ENCODE results near the gene HK3.

HK3 gene

GRCh38 chr5:176870110-176870591 is 29.0 kb downstream of the HK3 start:
- DNase-seq (ENCODE audit: low read depth in 2 of 2, low spot score in 1 of 2), result no peak

- no peak for DNase-seq (ENCODE audit: low read depth in 2 of 2, low spot score in 1 of 2)
These were observed 29.5 kb downstream of the HK3 start for GRCh38 chr5:176869501-176870109.

- DNase-seq (ENCODE audit: low read depth in 2 of 2, low spot score in 1 of 2), result no peak
These were observed 30.4 kb downstream of the HK3 start for GRCh38 chr5:176868731-176869130.

GRCh38 chr5:176868126-176868525 is 31.0 kb downstream of the HK3 start:
- DNase-seq (ENCODE audit: low read depth in 2 of 2, low spot score in 1 of 2), result no peak

GRCh38 chr5:176866707-176867310 is 32.3 kb downstream of the HK3 start:
- no peak for DNase-seq (ENCODE audit: low read depth in 2 of 2, low spot score in 1 of 2)

GRCh38 chr5:176865964-176866363 is 33.2 kb downstream of the HK3 start:
- DNase-seq (ENCODE audit: low read depth in 2 of 2, low spot score in 1 of 2), result no peak

- DNase-seq (ENCODE audit: low read depth in 2 of 2, low spot score in 1 of 2), result no peak
These were observed 34.4 kb downstream of the HK3 start for GRCh38 chr5:176864755-176865154.

GRCh38 chr5:176863765-176864098 is 35.4 kb downstream of the HK3 start:
- DNase-seq (ENCODE audit: low read depth in 2 of 2, low spot score in 1 of 2), result no peak

- no peak for DNase-seq (ENCODE audit: low read depth in 2 of 2, low spot score in 1 of 2)
These were observed 35.9 kb downstream of the HK3 start for GRCh38 chr5:176863041-176863764.

- no peak for DNase-seq (ENCODE audit: low read depth in 2 of 2, low spot score in 1 of 2)
These were observed 36.7 kb downstream of the HK3 start for GRCh38 chr5:176862330-176862995.

- DNase-seq (ENCODE audit: low read depth in 2 of 2, low spot score in 1 of 2), result no peak
These were observed 37.9 kb downstream of the HK3 start for GRCh38 chr5:176861276-176861675.

- no peak for DNase-seq (ENCODE audit: low read depth in 2 of 2, low spot score in 1 of 2)
These were observed 38.8 kb downstream of the HK3 start for GRCh38 chr5:176860381-176860780.

- DNase-seq (ENCODE audit: low read depth in 2 of 2, low spot score in 1 of 2), result no peak
These were observed 39.2 kb downstream of the HK3 start for GRCh38 chr5:176859916-176860315.

- no peak for DNase-seq (ENCODE audit: low read depth in 2 of 2, low spot score in 1 of 2)
These were observed 41.3 kb downstream of the HK3 start for GRCh38 chr5:176857894-176858273.

- no peak for DNase-seq (ENCODE audit: low read depth in 2 of 2, low spot score in 1 of 2)
These were observed 41.8 kb downstream of the HK3 start for GRCh38 chr5:176857216-176857893.

- DNase-seq (ENCODE audit: low read depth in 2 of 2, low spot score in 1 of 2), result no peak
These were observed 42.4 kb downstream of the HK3 start for GRCh38 chr5:176856746-176857145.

GRCh38 chr5:176855598-176855997 is 43.5 kb downstream of the HK3 start:
- DNase-seq (ENCODE audit: low read depth in 2 of 2, low spot score in 1 of 2), result no peak

GRCh38 chr5:176854164-176854563 is 45.0 kb downstream of the HK3 start:
- no peak for DNase-seq (ENCODE audit: low read depth in 2 of 2, low spot score in 1 of 2)

GRCh38 chr5:176853151-176853778 is 45.9 kb downstream of the HK3 start:
- DNase-seq (ENCODE audit: low read depth in 2 of 2, low spot score in 1 of 2), result no peak

- DNase-seq (ENCODE audit: low read depth in 2 of 2, low spot score in 1 of 2), result no peak
These were observed 47.1 kb downstream of the HK3 start for GRCh38 chr5:176851871-176852658.

Data from stimulated activated CD8-positive, alpha-beta memory T cell treated with anti-CD3 and anti-CD28 coated beads, Interleukin-4, amount 100 ng/mL, for 4 hours (primary cell).